ENCODE results near the gene LAMA3. TPM values are rescaled to one million over a fixed set of nuclear protein-coding genes. Genes with fewer than 3 reads are reported as not detected.

LAMA3 gene
- total and polyA plus RNA-seq, 2 experiments from 2014 or later, result 3.9 to 4.9 TPM

- DNase-seq (ENCODE audit: low spot score) (no peak), ATAC-seq (no peak)
- peaks cover 12% of the 10 kb centered on the region; the same call in 1 of the 2 replicates for H3K9me2 ChIP-seq (ENCODE audit: insufficient read depth)
- Mint-ChIP-seq H3K4me3 (no peak overlapping the region), H3K27me3 (ENCODE audit: insufficient read depth, low read depth, poor library complexity) (peaks cover 1% of the 10 kb centered on the region), H3K9me3 (no peaks in the 10 kb centered on the region), H3K27ac (no peak overlapping the region), H3K36me3 (ENCODE audit: low read depth) (no peaks in the 10 kb centered on the region), H3K4me1 (peaks cover 6% of the 10 kb centered on the region; the same call in 2 of the 3 replicates)
- no peak overlapping the region for H3K4me2 ChIP-seq
- no peaks in the 10 kb centered on the region for H3K27me3 ChIP-seq (ENCODE audit: insufficient read depth)
- TF ChIP-seq STAT1 (IDR thresholded peaks at IDR 0.05; ENCODE audit: unreplicated experiment), result no peak
- no peaks in the 10 kb centered on the region for H4K20me1 ChIP-seq (replicated peaks; ENCODE audit: insufficient read depth)
- H3F3A ChIP-seq (replicated peaks; ENCODE audit: low read depth), result no peaks in the 10 kb centered on the region
- no peak overlapping the region for H2AFZ ChIP-seq
- no peak overlapping the region for H3K4me3 ChIP-seq
- no peak overlapping the region for H3K27ac ChIP-seq (ENCODE audit: low read depth)
- H3K79me2 ChIP-seq (replicated peaks; ENCODE audit: insufficient read depth), result no peaks in the 10 kb centered on the region
- H3K36me3 ChIP-seq (ENCODE audit: insufficient read depth), result no peaks in the 10 kb centered on the region
- H3K4me1 ChIP-seq (ENCODE audit: insufficient read depth), result no peaks in the 10 kb centered on the region
Measured at GRCh38 chr18:23776306-23776705, 87.1 kb downstream of the LAMA3 start.

- H3K27ac ChIP-seq (ENCODE audit: low read depth), result no peak overlapping the region
- no peak overlapping the region for H3K4me3 ChIP-seq
- H2AFZ ChIP-seq, result no peak overlapping the region
- H3K27me3 Mint-ChIP-seq (ENCODE audit: insufficient read depth, low read depth, poor library complexity), result peaks cover 3% of the 10 kb centered on the region
- peaks cover 13% of the 10 kb centered on the region; the same call in 1 of the 2 replicates for H3K9me2 ChIP-seq (ENCODE audit: insufficient read depth)
- DNase-seq (ENCODE audit: low spot score) (no peak), ATAC-seq (no peak)
- no peak overlapping the region for H3K4me2 ChIP-seq
- no peaks in the 10 kb centered on the region for H3K36me3 Mint-ChIP-seq (ENCODE audit: low read depth)
- no peaks in the 10 kb centered on the region for H4K20me1 ChIP-seq (replicated peaks; ENCODE audit: insufficient read depth)
- H3K4me1 Mint-ChIP-seq, result peaks cover 6% of the 10 kb centered on the region
- no peak overlapping the region for H3K27ac Mint-ChIP-seq
- H3K4me3 Mint-ChIP-seq, result no peak overlapping the region
- H3K36me3 ChIP-seq (ENCODE audit: insufficient read depth), result no peaks in the 10 kb centered on the region
- H3K9me3 Mint-ChIP-seq, result no peaks in the 10 kb centered on the region
- H3F3A ChIP-seq (replicated peaks; ENCODE audit: low read depth), result no peaks in the 10 kb centered on the region
- H3K79me2 ChIP-seq (replicated peaks; ENCODE audit: insufficient read depth), result no peaks in the 10 kb centered on the region
- H3K27me3 ChIP-seq (ENCODE audit: insufficient read depth), result no peaks in the 10 kb centered on the region
- H3K4me1 ChIP-seq (ENCODE audit: insufficient read depth), result no peaks in the 10 kb centered on the region
- no peak for TF ChIP-seq REST (IDR thresholded peaks at IDR 0.05; ENCODE audit: unreplicated experiment)
- TF ChIP-seq ZNF331 (CRISPR knock-in tag; IDR thresholded peaks at IDR 0.05; ENCODE audit: low read depth), result no peak
- no peak for TF ChIP-seq ETS1 (IDR thresholded peaks at IDR 0.05)
- no peak for TF ChIP-seq JUNB (IDR thresholded peaks at IDR 0.05; ENCODE audit: unreplicated experiment)
- no peak for TF ChIP-seq EZH2 (IDR thresholded peaks at IDR 0.05; ENCODE audit: low read depth, unreplicated experiment)
- TF ChIP-seq POLR2AphosphoS5 (IDR thresholded peaks at IDR 0.05; ENCODE audit: low read depth), result no peak
- no peak for TF ChIP-seq ZNF462 (CRISPR knock-in tag; IDR thresholded peaks at IDR 0.05)
- no peak for TF ChIP-seq NANOG (IDR thresholded peaks at IDR 0.05; ENCODE audit: borderline replicate concordance)
- TF ChIP-seq EZH2phosphoT487 (IDR thresholded peaks at IDR 0.05; ENCODE audit: unreplicated experiment), result no peak
- TF ChIP-seq STAT1 (IDR thresholded peaks at IDR 0.05; ENCODE audit: unreplicated experiment), result no peak
Measured at GRCh38 chr18:23778828-23779227, 89.6 kb downstream of the LAMA3 start.
